ENCODE measurements around the gene PCBP3. TPM values are rescaled to one million over a fixed set of nuclear protein-coding genes. Genes with fewer than 3 reads are reported as not detected.

The PCBP3 gene
- total RNA-seq, 1 experiment from 2014 or later = 10.9 TPM

- Mint-ChIP-seq H3K27ac (peak overlapping the region in 1 of 3 experiments; percentile 88; a peak in 3 of 7 replicates), H3K27me3 (ENCODE audit: low read depth) (peaks cover 2% of the 10 kb centered on the region; the same call in 1 of the 2 replicates)
- WGBS (ENCODE audit: extremely low coverage, insufficient read length, low lambda C conversion rate) = no CpG with 5 or more reads among the region's 7 CpGs
These were observed 146.9 kb downstream of the PCBP3 start for GRCh38 chr21:45790427-45790826.

More at GRCh38 chr21:45790427-45790826, 146.9 kb downstream of the PCBP3 start:
- no peak overlapping the region for H3K18ac ChIP-seq (ENCODE audit: insufficient read length, low read depth, low read length)
- H3K79me2 ChIP-seq (ENCODE audit: insufficient read depth, low read length) = no peaks in the 10 kb centered on the region
- Mint-ChIP-seq H3K36me3 (ENCODE audit: insufficient read depth in 1 of 3, low read depth in 3 of 3) (peaks cover 0 to 4% (median 0%) of the 10 kb centered on the region in 3 experiments; a peak in 1 of 7 replicates), H3K4me3 (no peak overlapping the region), H3K4me1 (no peaks in the 10 kb centered on the region), H3K9me3 (no peaks in the 10 kb centered on the region; a peak in 2 of 5 replicates)
- no peak overlapping the region for H3K23ac ChIP-seq (ENCODE audit: insufficient read length, low read depth, low read length)
- H2BK20ac ChIP-seq (ENCODE audit: low read depth, low read length, poor library complexity, severe bottlenecking) = no peak overlapping the region
- no peak overlapping the region for H4K91ac ChIP-seq (ENCODE audit: insufficient read length, low read depth, low read length)
- H2AK5ac ChIP-seq (ENCODE audit: insufficient read length, low read length) = no peak overlapping the region
- H2BK5ac ChIP-seq (ENCODE audit: insufficient read length, low read length) = no peak overlapping the region
- no peak for TF ChIP-seq CTCF (conservative IDR thresholded peaks at IDR 0.05)
- no peak overlapping the region for H3K27ac ChIP-seq (ENCODE audit: insufficient read length, low read depth, low read length)
- no peak overlapping the region for H3K4me2 ChIP-seq (ENCODE audit: insufficient read depth, insufficient read length, low read length)
- H2AFZ ChIP-seq (ENCODE audit: low read length) = no peak overlapping the region
- peaks cover 3% of the 10 kb centered on the region for H4K20me1 ChIP-seq (ENCODE audit: control insufficient read depth, insufficient read depth, insufficient read length)
- H3K23me2 ChIP-seq (ENCODE audit: insufficient read length, low read depth, low read length, poor library complexity, severe bottlenecking) = no peaks in the 10 kb centered on the region
- H4K5ac ChIP-seq (ENCODE audit: insufficient read length, low read depth, low read length) = no peak overlapping the region
- H3K9ac ChIP-seq (ENCODE audit: extremely low read depth, insufficient read length, low read length) = no peak overlapping the region
- H3K4ac ChIP-seq (ENCODE audit: low read depth, low read length) = no peak overlapping the region
- H2BK120ac ChIP-seq (ENCODE audit: low read depth, low read length, poor library complexity, severe bottlenecking) = no peak overlapping the region
- no peak overlapping the region for H3T11ph ChIP-seq (ENCODE audit: low read length)
- no peak overlapping the region for H2BK12ac ChIP-seq (ENCODE audit: insufficient read length, low read depth, low read length)
- no peaks in the 10 kb centered on the region for H3K4me1 ChIP-seq (ENCODE audit: insufficient read depth, low read length)
- H2BK15ac ChIP-seq (ENCODE audit: low read depth, low read length) = no peak overlapping the region
- no peaks in the 10 kb centered on the region for H3K9me3 ChIP-seq (ENCODE audit: control insufficient read depth, low read depth, low read length)
- DNase-seq = no peak
- no peak overlapping the region for H3K14ac ChIP-seq (ENCODE audit: insufficient read depth, low read length)
- no peak overlapping the region for H3K56ac ChIP-seq (ENCODE audit: insufficient read length, low read depth, low read length)
- no peaks in the 10 kb centered on the region for H3K79me1 ChIP-seq (ENCODE audit: insufficient read depth, low read depth, low read length, poor library complexity, severe bottlenecking)
- no peaks in the 10 kb centered on the region for H3K27me3 ChIP-seq (ENCODE audit: insufficient read depth, low read length)
- no peak overlapping the region for H4K8ac ChIP-seq (replicated peaks; ENCODE audit: insufficient read length, low read depth, low read length)
